Body of pancreas (tissue), 4 donors: ENCODE results near the gene NRXN2. TPM values are rescaled to one million over a fixed set of nuclear protein-coding genes. Genes with fewer than 3 reads are reported as not detected.
A peak's percentile ranks its signal among the peaks of the same experiment; 100 is the strongest.

Experiments
- ATAC-seq: fragments of 150-250 bp; one replicate; pipeline ENCODE4 v1.9.1; 2016
- DNase-seq, 4 donors: peaks; one replicate each; pipeline ENCODE4 v3.0.0-alpha.2; 2019
- H3K27ac ChIP-seq, 4 donors: fragments of 200-600 bp; sonication (generic); 1 replicate in 3 of 4; 2 replicates in 1 of 4; pipeline versions ENCODE4 v1.5.1 to v1.6.1; 2016 to 2019; ENCODE audit warnings: mild to moderate bottlenecking in 1 of 4, mixed read lengths in 1 of 4, moderate library complexity in 1 of 4
- H3K27me3 ChIP-seq, 2 donors: fragments of 200-600 bp; sonication (generic); one replicate each; pipeline ENCODE4 v1.6.0; 2016; ENCODE audit warnings: mild to moderate bottlenecking in 1 of 2
- H3K36me3 ChIP-seq, 2 donors: fragments of 200-600 bp; sonication (generic); replicated peaks in 1 of 2; 2 replicates each; pipeline ENCODE4 v1.5.1; 2016; ENCODE audit warnings: low read depth in 2 of 2; ENCODE audit not compliant: insufficient read depth in 1 of 2
- H3K4me1 ChIP-seq: fragments of 200-600 bp; sonication (generic); one replicate; pipeline ENCODE4 v1.6.0; 2016
- H3K4me3 ChIP-seq, 2 donors: fragments of 200-600 bp; sonication (generic); 1 replicate in 1 of 2; 2 replicates in 1 of 2; pipeline ENCODE4 v1.5.1; 2016 to 2019
- H3K9me3 ChIP-seq, 3 donors: fragments of 200-600 bp; sonication (generic); 1 replicate in 2 of 3; 2 replicates in 1 of 3; pipeline ENCODE4 v1.5.1; 2016
- POLR2A ChIP-seq, 3 donors: fragments of 450-650 bp; IDR thresholded peaks; one replicate each; pipeline ENCODE4 v1.6.1; 2016; ENCODE audit warnings: antibody characterized with exemption in 3 of 3, mild to moderate bottlenecking in 2 of 3
- WGBS, 2 donors: methylation state at CpG; one replicate each; pipeline ENCODE4 v1.1.5; 2017; 5-methylcytosine and 5-hydroxymethylcytosine counted together
- intact Hi-C: fragments of 100-400 bp; cut with DNase I; formaldehyde crosslinking; loops from one replicate; pipeline ENCODE4 v1.15.1; 2023
- total RNA-seq, 2 donors: library from RNA; depleted of rRNA; stranded (reverse); fragments of >200 nt; gene quantifications; one replicate each; pipeline ENCODE4 v1.1.0, GENCODE V29; 2016
- TF ChIP-seq, protein P1 (sequence below), 7 experiments: fragments of 450-650 bp in 4 of 7; fragments of 200-600 bp in 3 of 7; sonication (generic) in 3 of 7; IDR thresholded peaks; one replicate each; pipeline ENCODE4 v1.5.1; 2016 to 2019; ENCODE audit warnings: antibody characterized with exemption in 7 of 7

Gene NRXN2
- total RNA-seq, 2 donors from 2014 or later = 1.3 to 4.9 TPM

DNA sequence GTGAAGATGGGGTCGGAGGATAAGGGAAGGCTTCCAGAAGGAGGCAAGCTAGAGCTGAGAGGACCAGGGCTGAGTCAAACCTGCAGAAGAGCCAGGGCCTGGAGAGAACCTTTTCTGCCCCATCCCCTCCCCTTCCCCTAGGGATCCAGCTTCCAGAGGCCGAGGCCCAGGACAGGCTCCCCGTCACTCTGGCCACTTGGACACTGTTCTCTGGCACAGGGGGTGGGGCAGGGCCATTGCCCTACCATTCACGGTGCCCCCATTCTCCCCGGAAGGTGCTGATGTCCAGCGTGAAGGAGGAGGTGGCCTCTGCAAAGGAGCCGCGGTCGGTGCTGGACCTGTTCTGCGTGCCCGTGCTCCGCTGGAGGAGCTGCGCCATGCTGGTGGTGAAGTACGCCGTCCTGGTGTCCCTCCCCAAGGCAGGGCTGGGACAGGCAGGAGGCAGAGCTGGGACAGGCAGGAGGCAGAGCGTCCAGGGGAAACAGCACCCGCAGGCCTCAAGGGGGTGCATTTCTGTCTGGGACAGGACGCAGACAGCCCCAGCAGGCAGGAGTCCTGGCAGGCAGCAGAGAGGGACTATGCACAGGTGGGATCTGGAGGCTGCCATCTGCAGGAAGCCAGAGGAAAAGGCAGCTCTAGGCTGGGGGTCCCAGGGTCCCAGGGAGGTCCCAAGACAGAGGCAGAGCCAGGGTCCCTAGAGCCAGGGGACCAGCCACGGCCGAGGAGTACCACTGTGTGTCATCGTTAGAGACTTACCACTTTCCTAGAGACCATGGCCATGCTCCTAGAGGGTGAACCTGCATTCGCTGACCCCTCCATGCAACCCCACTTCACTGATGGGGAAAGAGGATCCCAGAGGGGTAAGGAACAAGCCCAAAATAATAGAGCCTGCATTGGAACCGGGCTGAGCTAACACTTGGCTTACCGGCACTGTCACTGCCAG lies 157.8 kb downstream of the NRXN2 start:
- Histone ChIP-seq H3K9me3 (no peaks in the 10 kb centered on the region), H3K4me1 (peaks cover 20% of the 10 kb centered on the region), H3K27me3 (no peaks in the 10 kb centered on the region), H3K4me3 (no peak overlapping the region), H3K27ac (peak overlapping the region in 3 of 4 donors; percentile 19 to 40 (median 38)), H3K36me3 (no peaks in the 10 kb centered on the region)
- 85 to 95% methylated on average over 15 to 24 of the region's 24 CpGs for WGBS, 2 donors
- intact Hi-C loops = no loop called here
- DNase-seq = no peak
- ATAC-seq = no peak
- TF ChIP-seq, protein P1, sequence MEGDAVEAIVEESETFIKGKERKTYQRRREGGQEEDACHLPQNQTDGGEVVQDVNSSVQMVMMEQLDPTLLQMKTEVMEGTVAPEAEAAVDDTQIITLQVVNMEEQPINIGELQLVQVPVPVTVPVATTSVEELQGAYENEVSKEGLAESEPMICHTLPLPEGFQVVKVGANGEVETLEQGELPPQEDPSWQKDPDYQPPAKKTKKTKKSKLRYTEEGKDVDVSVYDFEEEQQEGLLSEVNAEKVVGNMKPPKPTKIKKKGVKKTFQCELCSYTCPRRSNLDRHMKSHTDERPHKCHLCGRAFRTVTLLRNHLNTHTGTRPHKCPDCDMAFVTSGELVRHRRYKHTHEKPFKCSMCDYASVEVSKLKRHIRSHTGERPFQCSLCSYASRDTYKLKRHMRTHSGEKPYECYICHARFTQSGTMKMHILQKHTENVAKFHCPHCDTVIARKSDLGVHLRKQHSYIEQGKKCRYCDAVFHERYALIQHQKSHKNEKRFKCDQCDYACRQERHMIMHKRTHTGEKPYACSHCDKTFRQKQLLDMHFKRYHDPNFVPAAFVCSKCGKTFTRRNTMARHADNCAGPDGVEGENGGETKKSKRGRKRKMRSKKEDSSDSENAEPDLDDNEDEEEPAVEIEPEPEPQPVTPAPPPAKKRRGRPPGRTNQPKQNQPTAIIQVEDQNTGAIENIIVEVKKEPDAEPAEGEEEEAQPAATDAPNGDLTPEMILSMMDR (IDR thresholded peaks at IDR 0.05) = no peak
- TF ChIP-seq POLR2A (IDR thresholded peaks at IDR 0.05) = no peak

DNA sequence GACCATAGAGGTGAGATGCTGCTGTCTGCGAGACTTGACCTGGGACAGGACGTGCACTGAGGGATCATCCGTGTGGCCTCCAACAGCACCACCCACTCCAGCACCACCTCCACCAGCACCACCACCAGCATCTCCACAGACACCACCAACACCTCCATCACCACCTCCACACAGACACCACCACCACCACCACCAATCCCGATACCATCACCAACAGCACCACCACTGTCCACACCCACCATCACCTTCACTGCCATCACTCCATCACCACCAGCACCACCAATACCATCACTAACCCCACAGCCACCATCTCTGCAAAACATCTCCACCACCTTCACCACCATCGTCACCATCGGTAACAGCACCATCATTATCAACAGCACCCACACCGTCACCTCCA lies 158.6 kb downstream of the NRXN2 start:
- Histone ChIP-seq H3K27me3 (no peaks in the 10 kb centered on the region), H3K36me3 (no peaks in the 10 kb centered on the region), H3K4me1 (peaks cover 20% of the 10 kb centered on the region), H3K4me3 (no peak overlapping the region), H3K9me3 (no peaks in the 10 kb centered on the region), H3K27ac (no peak overlapping the region)
- no peak for ATAC-seq
- 88 to 91% methylated on average over 6 to 7 of the region's 7 CpGs for WGBS, 2 donors
- intact Hi-C loops = no loop called here
- DNase-seq = no peak
- no peak for TF ChIP-seq POLR2A (IDR thresholded peaks at IDR 0.05)
- TF ChIP-seq, protein P1 (IDR thresholded peaks at IDR 0.05) = no peak

- H3K27ac ChIP-seq = no peak overlapping the region
- H3K4me1 ChIP-seq = peaks cover 20% of the 10 kb centered on the region
- no peak for ATAC-seq
- WGBS, 2 donors = 74 to 82% methylated on average over 11 to 12 of the region's 12 CpGs
- intact Hi-C loops = no loop called here
- no peak for DNase-seq
- TF ChIP-seq, protein P1 (IDR thresholded peaks at IDR 0.05) = no peak
- no peak for TF ChIP-seq POLR2A (IDR thresholded peaks at IDR 0.05)
- no peaks in the 10 kb centered on the region for H3K36me3 ChIP-seq
- no peaks in the 10 kb centered on the region for H3K27me3 ChIP-seq
- no peak overlapping the region for H3K4me3 ChIP-seq
- H3K9me3 ChIP-seq = no peaks in the 10 kb centered on the region
Observed at GRCh38 chr11:64563966-64564365, 159.0 kb downstream of the NRXN2 start.

DNA sequence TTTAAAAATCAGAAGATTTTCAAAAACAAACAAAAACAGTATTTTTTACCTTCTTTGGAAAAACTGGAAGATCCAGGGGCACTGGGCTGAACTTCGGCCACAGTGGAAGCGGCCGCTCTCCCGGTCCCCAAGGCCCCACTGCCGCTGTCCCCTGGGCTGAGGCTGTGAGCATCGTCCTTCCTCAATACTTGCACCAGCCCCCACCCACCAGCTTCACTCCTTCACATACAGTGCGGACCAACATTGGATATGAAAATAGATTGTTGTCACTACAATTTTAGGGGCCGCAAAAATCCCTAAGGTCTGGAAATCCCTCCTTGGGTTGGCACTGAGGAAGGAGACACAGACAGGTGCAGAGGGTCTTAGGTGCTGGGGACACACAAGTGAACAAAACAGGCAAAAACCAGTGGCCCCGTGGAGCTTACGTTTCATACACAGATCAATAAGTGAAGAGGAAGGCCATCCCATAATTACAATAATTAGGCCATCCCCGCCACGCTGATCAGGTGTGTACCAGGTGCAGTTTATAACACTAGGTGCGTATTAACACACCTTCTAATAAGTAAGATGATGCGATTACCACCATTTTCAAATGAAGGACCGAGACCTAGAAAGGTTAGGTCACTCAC lies 160.2 kb downstream of the NRXN2 start:
- TF ChIP-seq POLR2A (IDR thresholded peaks at IDR 0.05) = no peak
- TF ChIP-seq, protein P1 (IDR thresholded peaks at IDR 0.05) = no peak
- Histone ChIP-seq H3K9me3 (no peaks in the 10 kb centered on the region), H3K27me3 (no peaks in the 10 kb centered on the region), H3K27ac (no peak overlapping the region), H3K4me3 (no peak overlapping the region), H3K4me1 (peaks cover 20% of the 10 kb centered on the region), H3K36me3 (no peaks in the 10 kb centered on the region)
- no peak for ATAC-seq
- WGBS, 2 donors = 90% methylated on average over 14 to 15 of the region's 15 CpGs
- intact Hi-C loops = no loop called here
- DNase-seq = no peak
